ENCODE results near the gene MAPK10. TPM values are rescaled to one million over a fixed set of nuclear protein-coding genes. Genes with fewer than 3 reads are reported as not detected.

Gene MAPK10
- total and polyA plus RNA-seq, 2 experiments from 2014 or later = 3.6 to 8.1 TPM

DNA sequence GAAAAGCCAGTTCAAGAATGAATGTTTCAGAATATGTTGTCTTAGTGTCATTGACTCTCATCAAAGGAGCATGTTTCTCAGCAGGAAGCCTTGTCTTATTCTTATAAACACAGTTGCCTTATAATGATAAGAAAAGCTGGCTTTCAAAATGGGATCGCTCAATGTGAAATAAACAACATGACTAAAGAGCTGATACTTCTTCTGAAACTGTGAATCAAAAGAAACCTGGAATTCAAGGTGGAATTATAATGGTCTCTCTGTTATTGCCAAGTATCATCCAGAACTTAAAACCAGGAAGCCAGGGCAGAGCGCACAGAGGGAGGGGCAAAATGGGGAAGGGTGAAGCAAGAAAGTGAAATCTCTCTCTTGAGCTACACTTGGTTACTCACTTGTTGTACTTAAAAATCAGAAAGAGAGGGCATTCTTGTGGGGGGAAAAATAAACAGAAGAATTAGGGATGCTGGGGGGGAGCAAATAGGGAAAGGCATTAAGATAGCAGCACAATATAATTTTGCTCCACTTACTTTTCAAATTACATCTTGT, 270.0 kb downstream of the MAPK10 start:
- DNase-seq (ENCODE audit: low spot score) = peak; percentile 15
- peaks cover 16% of the 10 kb centered on the region for H3K4me1 Mint-ChIP-seq
- peak; percentile 55; the same call in 2 of the 3 replicates for ATAC-seq
- no peaks in the 10 kb centered on the region for H3K9me2 ChIP-seq (ENCODE audit: insufficient read depth)
- H3K27me3 ChIP-seq (ENCODE audit: insufficient read depth) = no peaks in the 10 kb centered on the region
- H3F3A ChIP-seq (replicated peaks; ENCODE audit: low read depth) = no peaks in the 10 kb centered on the region
- peak overlapping the region; percentile 7; the same call in 1 of the 2 replicates for H3K27ac Mint-ChIP-seq
- no peak for TF ChIP-seq STAT1 (IDR thresholded peaks at IDR 0.05; ENCODE audit: unreplicated experiment)
- TF ChIP-seq, protein P1, sequence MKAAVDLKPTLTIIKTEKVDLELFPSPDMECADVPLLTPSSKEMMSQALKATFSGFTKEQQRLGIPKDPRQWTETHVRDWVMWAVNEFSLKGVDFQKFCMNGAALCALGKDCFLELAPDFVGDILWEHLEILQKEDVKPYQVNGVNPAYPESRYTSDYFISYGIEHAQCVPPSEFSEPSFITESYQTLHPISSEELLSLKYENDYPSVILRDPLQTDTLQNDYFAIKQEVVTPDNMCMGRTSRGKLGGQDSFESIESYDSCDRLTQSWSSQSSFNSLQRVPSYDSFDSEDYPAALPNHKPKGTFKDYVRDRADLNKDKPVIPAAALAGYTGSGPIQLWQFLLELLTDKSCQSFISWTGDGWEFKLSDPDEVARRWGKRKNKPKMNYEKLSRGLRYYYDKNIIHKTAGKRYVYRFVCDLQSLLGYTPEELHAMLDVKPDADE (IDR thresholded peaks at IDR 0.05) = no peak
- TF ChIP-seq, protein P2, sequence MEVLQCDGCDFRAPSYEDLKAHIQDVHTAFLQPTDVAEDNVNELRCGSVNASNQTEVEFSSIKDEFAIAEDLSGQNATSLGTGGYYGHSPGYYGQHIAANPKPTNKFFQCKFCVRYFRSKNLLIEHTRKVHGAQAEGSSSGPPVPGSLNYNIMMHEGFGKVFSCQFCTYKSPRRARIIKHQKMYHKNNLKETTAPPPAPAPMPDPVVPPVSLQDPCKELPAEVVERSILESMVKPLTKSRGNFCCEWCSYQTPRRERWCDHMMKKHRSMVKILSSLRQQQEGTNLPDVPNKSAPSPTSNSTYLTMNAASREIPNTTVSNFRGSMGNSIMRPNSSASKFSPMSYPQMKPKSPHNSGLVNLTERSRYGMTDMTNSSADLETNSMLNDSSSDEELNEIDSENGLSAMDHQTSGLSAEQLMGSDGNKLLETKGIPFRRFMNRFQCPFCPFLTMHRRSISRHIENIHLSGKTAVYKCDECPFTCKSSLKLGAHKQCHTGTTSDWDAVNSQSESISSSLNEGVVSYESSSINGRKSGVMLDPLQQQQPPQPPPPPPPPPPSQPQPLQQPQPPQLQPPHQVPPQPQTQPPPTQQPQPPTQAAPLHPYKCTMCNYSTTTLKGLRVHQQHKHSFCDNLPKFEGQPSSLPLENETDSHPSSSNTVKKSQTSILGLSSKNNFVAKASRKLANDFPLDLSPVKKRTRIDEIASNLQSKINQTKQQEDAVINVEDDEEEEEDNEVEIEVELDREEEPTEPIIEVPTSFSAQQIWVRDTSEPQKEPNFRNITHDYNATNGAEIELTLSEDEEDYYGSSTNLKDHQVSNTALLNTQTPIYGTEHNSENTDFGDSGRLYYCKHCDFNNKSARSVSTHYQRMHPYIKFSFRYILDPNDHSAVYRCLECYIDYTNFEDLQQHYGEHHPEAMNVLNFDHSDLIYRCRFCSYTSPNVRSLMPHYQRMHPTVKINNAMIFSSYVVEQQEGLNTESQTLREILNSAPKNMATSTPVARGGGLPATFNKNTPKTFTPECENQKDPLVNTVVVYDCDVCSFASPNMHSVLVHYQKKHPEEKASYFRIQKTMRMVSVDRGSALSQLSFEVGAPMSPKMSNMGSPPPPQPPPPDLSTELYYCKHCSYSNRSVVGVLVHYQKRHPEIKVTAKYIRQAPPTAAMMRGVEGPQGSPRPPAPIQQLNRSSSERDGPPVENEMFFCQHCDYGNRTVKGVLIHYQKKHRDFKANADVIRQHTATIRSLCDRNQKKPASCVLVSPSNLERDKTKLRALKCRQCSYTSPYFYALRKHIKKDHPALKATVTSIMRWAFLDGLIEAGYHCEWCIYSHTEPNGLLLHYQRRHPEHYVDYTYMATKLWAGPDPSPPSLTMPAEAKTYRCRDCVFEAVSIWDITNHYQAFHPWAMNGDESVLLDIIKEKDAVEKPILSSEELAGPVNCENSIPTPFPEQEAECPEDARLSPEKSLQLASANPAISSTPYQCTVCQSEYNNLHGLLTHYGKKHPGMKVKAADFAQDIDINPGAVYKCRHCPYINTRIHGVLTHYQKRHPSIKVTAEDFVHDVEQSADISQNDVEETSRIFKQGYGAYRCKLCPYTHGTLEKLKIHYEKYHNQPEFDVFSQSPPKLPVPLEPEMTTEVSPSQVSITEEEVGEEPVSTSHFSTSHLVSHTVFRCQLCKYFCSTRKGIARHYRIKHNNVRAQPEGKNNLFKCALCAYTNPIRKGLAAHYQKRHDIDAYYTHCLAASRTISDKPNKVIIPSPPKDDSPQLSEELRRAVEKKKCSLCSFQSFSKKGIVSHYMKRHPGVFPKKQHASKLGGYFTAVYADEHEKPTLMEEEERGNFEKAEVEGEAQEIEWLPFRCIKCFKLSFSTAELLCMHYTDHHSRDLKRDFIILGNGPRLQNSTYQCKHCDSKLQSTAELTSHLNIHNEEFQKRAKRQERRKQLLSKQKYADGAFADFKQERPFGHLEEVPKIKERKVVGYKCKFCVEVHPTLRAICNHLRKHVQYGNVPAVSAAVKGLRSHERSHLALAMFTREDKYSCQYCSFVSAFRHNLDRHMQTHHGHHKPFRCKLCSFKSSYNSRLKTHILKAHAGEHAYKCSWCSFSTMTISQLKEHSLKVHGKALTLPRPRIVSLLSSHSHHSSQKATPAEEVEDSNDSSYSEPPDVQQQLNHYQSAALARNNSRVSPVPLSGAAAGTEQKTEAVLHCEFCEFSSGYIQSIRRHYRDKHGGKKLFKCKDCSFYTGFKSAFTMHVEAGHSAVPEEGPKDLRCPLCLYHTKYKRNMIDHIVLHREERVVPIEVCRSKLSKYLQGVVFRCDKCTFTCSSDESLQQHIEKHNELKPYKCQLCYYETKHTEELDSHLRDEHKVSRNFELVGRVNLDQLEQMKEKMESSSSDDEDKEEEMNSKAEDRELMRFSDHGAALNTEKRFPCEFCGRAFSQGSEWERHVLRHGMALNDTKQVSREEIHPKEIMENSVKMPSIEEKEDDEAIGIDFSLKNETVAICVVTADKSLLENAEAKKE (CRISPR knock-in tag; IDR thresholded peaks at IDR 0.05) = no peak
- no peak for TF ChIP-seq ZNF114 (CRISPR knock-in tag; IDR thresholded peaks at IDR 0.05)
- TF ChIP-seq, protein P3, sequence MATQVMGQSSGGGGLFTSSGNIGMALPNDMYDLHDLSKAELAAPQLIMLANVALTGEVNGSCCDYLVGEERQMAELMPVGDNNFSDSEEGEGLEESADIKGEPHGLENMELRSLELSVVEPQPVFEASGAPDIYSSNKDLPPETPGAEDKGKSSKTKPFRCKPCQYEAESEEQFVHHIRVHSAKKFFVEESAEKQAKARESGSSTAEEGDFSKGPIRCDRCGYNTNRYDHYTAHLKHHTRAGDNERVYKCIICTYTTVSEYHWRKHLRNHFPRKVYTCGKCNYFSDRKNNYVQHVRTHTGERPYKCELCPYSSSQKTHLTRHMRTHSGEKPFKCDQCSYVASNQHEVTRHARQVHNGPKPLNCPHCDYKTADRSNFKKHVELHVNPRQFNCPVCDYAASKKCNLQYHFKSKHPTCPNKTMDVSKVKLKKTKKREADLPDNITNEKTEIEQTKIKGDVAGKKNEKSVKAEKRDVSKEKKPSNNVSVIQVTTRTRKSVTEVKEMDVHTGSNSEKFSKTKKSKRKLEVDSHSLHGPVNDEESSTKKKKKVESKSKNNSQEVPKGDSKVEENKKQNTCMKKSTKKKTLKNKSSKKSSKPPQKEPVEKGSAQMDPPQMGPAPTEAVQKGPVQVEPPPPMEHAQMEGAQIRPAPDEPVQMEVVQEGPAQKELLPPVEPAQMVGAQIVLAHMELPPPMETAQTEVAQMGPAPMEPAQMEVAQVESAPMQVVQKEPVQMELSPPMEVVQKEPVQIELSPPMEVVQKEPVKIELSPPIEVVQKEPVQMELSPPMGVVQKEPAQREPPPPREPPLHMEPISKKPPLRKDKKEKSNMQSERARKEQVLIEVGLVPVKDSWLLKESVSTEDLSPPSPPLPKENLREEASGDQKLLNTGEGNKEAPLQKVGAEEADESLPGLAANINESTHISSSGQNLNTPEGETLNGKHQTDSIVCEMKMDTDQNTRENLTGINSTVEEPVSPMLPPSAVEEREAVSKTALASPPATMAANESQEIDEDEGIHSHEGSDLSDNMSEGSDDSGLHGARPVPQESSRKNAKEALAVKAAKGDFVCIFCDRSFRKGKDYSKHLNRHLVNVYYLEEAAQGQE (IDR thresholded peaks at IDR 0.05; ENCODE audit: unreplicated experiment) = no peak
- TF ChIP-seq EZH2phosphoT487 (IDR thresholded peaks at IDR 0.05; ENCODE audit: unreplicated experiment) = no peak
- TF ChIP-seq JUNB (IDR thresholded peaks at IDR 0.05; ENCODE audit: unreplicated experiment) = no peak
- no peak for TF ChIP-seq EZH2 (IDR thresholded peaks at IDR 0.05; ENCODE audit: low read depth, unreplicated experiment)
- no peak for TF ChIP-seq POLR2AphosphoS5 (IDR thresholded peaks at IDR 0.05; ENCODE audit: low read depth)
- TF ChIP-seq, protein P4, sequence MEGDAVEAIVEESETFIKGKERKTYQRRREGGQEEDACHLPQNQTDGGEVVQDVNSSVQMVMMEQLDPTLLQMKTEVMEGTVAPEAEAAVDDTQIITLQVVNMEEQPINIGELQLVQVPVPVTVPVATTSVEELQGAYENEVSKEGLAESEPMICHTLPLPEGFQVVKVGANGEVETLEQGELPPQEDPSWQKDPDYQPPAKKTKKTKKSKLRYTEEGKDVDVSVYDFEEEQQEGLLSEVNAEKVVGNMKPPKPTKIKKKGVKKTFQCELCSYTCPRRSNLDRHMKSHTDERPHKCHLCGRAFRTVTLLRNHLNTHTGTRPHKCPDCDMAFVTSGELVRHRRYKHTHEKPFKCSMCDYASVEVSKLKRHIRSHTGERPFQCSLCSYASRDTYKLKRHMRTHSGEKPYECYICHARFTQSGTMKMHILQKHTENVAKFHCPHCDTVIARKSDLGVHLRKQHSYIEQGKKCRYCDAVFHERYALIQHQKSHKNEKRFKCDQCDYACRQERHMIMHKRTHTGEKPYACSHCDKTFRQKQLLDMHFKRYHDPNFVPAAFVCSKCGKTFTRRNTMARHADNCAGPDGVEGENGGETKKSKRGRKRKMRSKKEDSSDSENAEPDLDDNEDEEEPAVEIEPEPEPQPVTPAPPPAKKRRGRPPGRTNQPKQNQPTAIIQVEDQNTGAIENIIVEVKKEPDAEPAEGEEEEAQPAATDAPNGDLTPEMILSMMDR (conservative IDR thresholded peaks at IDR 0.05; ENCODE audit: low read depth in 2 of 2) = no peak
- no peak for TF ChIP-seq CREB1 (CRISPR knock-in tag; IDR thresholded peaks at IDR 0.05; ENCODE audit: low read depth)
- no peak for TF ChIP-seq NANOG (IDR thresholded peaks at IDR 0.05; ENCODE audit: borderline replicate concordance)
- no peak for TF ChIP-seq ZNF331 (CRISPR knock-in tag; IDR thresholded peaks at IDR 0.05; ENCODE audit: low read depth)
- H3K27me3 Mint-ChIP-seq (ENCODE audit: insufficient read depth, low read depth, poor library complexity) = no peaks in the 10 kb centered on the region
- no peaks in the 10 kb centered on the region for H3K79me2 ChIP-seq (replicated peaks; ENCODE audit: insufficient read depth)
- peak overlapping the region; percentile 57; the same call in 1 of the 2 replicates for H3K27ac ChIP-seq (ENCODE audit: low read depth)
- peak overlapping the region; percentile 72 for H2AFZ ChIP-seq
- H3K4me2 ChIP-seq = peak overlapping the region; percentile 48
- no peaks in the 10 kb centered on the region for H4K20me1 ChIP-seq (replicated peaks; ENCODE audit: insufficient read depth)
- no peak overlapping the region for H3K4me3 ChIP-seq
- no peaks in the 10 kb centered on the region; the same call in 2 of the 3 replicates for H3K9me3 Mint-ChIP-seq
- H3K36me3 Mint-ChIP-seq (ENCODE audit: low read depth) = no peaks in the 10 kb centered on the region
- no peak overlapping the region for H3K4me3 Mint-ChIP-seq
- H3K4me1 ChIP-seq (ENCODE audit: insufficient read depth) = peaks cover 11% of the 10 kb centered on the region
- H3K36me3 ChIP-seq (ENCODE audit: insufficient read depth) = no peaks in the 10 kb centered on the region

Measured in GM23338 (cell line).